Uterus (tissue), 2 donors: ENCODE measurements around the gene DLK2.

Experiments
- POLR2A ChIP-seq, 2 donors: fragments of 450-650 bp; IDR thresholded peaks; one replicate each; pipeline ENCODE4 v1.6.1; 2016; ENCODE audit warnings: antibody characterized with exemption in 2 of 2, mild to moderate bottlenecking in 1 of 2, moderate library complexity in 1 of 2
- TF ChIP-seq, protein P1 (sequence below), 4 experiments: fragments of 200-600 bp in 2 of 4; fragments of 450-650 bp in 2 of 4; sonication (generic) in 2 of 4; IDR thresholded peaks; one replicate each; pipeline ENCODE4 v1.5.1; 2016 to 2019; ENCODE audit warnings: antibody characterized with exemption in 4 of 4, mild to moderate bottlenecking in 2 of 4, moderate library complexity in 1 of 4

DNA sequence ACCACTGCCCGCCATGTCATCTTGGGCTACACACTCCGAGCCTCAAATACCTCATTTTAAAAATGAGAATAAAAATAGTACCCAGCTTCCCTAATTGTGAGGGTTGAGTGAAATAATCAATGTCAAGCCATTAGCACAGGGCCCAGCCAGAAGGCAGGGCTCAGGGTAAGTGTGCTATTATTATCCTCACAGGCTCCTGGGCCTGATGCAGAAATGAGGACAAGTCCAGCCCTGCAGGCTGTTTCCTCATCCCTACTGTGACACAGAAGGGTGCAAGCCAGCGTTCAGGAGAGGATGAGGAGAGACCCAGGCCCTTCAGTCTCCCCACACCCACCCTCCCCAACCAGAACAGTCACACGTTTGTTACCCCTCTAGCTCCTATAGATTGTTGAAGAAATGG, 4.0 kb downstream of the DLK2 start:
- TF ChIP-seq, protein P1, sequence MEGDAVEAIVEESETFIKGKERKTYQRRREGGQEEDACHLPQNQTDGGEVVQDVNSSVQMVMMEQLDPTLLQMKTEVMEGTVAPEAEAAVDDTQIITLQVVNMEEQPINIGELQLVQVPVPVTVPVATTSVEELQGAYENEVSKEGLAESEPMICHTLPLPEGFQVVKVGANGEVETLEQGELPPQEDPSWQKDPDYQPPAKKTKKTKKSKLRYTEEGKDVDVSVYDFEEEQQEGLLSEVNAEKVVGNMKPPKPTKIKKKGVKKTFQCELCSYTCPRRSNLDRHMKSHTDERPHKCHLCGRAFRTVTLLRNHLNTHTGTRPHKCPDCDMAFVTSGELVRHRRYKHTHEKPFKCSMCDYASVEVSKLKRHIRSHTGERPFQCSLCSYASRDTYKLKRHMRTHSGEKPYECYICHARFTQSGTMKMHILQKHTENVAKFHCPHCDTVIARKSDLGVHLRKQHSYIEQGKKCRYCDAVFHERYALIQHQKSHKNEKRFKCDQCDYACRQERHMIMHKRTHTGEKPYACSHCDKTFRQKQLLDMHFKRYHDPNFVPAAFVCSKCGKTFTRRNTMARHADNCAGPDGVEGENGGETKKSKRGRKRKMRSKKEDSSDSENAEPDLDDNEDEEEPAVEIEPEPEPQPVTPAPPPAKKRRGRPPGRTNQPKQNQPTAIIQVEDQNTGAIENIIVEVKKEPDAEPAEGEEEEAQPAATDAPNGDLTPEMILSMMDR (IDR thresholded peaks at IDR 0.05): no peak
- TF ChIP-seq POLR2A (IDR thresholded peaks at IDR 0.05): no peak
